ENCODE results near the gene HEMGN. TPM values are rescaled to one million over a fixed set of nuclear protein-coding genes. Genes with fewer than 3 reads are reported as not detected.

Gene HEMGN
- total RNA-seq, 1 donor from 2014 or later: 0.14 TPM

DNA sequence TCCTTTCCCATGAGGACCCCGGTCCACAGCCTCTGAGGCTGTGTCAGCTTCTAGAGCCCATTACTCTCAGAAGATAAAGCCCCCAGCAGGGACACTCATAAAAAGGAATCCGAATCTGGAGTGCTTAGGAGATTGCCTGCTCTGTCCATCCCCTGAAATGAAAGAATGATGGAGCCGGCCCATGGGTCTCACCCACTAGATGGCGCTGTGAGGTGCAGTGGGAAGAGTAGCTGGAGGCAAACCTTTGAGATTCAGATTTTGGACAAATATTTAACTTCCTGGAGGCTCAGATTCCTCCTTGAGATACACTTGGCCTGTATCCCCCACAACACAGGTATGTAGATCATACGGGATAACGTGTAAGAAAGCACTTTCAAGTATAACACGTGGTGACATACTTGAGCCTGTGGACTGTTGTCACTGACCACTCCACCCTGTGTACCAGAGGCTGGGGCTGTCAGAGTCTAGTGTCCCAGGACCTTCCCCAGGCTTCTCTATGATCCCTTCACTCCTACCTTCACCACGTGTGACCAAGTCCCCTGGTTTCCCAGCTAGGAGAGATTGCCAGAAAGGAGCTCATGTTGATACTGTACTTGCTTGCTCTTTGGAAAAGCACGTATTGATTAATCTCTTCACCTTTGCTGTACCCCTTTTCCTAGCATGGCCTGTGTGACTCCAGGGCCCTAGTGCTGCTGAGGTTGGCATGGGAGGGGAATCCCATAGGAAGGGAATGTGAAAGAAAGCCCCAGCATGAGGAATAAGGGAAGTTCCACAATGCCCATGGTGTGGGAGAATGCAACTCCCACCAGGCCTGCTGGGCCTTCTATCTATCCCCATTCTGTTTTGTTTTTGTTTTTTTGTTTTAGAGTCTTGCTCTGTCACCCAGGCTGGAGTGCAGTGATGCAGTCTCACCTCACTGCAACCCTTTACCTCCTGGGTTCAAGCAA, 47.8 kb downstream of the HEMGN start:
- Histone ChIP-seq H3K9me3 (replicated peaks) (peaks cover 19% of the 10 kb centered on the region), H3K27me3 (ENCODE audit: low read depth) (peaks cover 12% of the 10 kb centered on the region), H3K36me3 (no peaks in the 10 kb centered on the region), H3K27ac (replicated peaks) (no peak overlapping the region), H3K4me1 (no peaks in the 10 kb centered on the region), H3K4me3 (no peak overlapping the region)
- peak; percentile 58 for TF ChIP-seq CTCF (IDR thresholded peaks at IDR 0.05; ENCODE audit: borderline replicate concordance)
- no peak for DNase-seq
- intact Hi-C loops (cut with micrococcal nuclease): no loop called here

- Histone ChIP-seq H3K4me1 (peaks cover 10% of the 10 kb centered on the region), H3K27me3 (ENCODE audit: low read depth) (no peaks in the 10 kb centered on the region), H3K4me3 (no peak overlapping the region), H3K9me3 (replicated peaks) (no peaks in the 10 kb centered on the region), H3K27ac (replicated peaks) (no peak overlapping the region), H3K36me3 (no peaks in the 10 kb centered on the region)
- intact Hi-C loops (cut with micrococcal nuclease): no loop called here
- no peak for DNase-seq
- TF ChIP-seq CTCF (IDR thresholded peaks at IDR 0.05; ENCODE audit: borderline replicate concordance): no peak
These were observed 57.6 kb downstream of the HEMGN start for GRCh38 chr9:97880336-97880735.

Other genes starting within 250 kb of the HEMGN start
- gene XPA, start 240.8 kb downstream of the HEMGN start, total RNA-seq: 5.8 TPM
- not detected for gene FOXE1, start 84.9 kb downstream of the HEMGN start, total RNA-seq
- gene TRMO, start 15.7 kb downstream of the HEMGN start, total RNA-seq: 8.2 TPM
- gene ANP32B, start 45.2 kb upstream of the HEMGN start, total RNA-seq: 49.9 TPM
- 38.6 TPM for gene NANS, start 118.6 kb upstream of the HEMGN start, total RNA-seq
- 4.1 TPM for gene TRIM14, start 181.1 kb upstream of the HEMGN start, total RNA-seq